K562 (cell line): ENCODE results near the gene LANCL3. TPM values are rescaled to one million over a fixed set of nuclear protein-coding genes. Genes with fewer than 3 reads are reported as not detected.

Experiments
- ATAC-seq: fragments of 200-7000 bp; cut with Tn5 transposase; 3 replicates; pipeline ENCODE4 v1.9.1; 2020; ENCODE audit warnings: moderate library complexity
- BruUV-seq: library from RNA; stranded (reverse); fragments of 400-500 nt; replicated peaks from 2 replicates; lab custom pipeline; 2021; lab: Mats Ljungman, UMichigan
- CTCF ChIA-PET: fragments of 300-600 bp; formaldehyde crosslinking; extraction: SDS; loops from one replicate; lab custom pipeline; 2021; ENCODE audit warnings: low intra/inter-chr PET ratio; lab: Yijun Ruan, JAX
- POLR2A ChIA-PET: fragments of 300-600, 350-650 bp; sonication (Branson Sonifier 250); formaldehyde crosslinking; extraction: SDS; loops from one replicate; lab custom pipeline; 2021; ENCODE audit warnings: antibody characterized with exemption, inconsistent platforms; lab: Yijun Ruan, JAX
- DNase-seq, 4 experiments: peaks; one replicate each; pipeline versions ENCODE4 v3.0.0 to v3.0.0-alpha.2; 2011 to 2018; ENCODE audit warnings: low spot score in 3 of 4, mixed read lengths in 3 of 4; ENCODE audit errors: extremely low read depth in 1 of 4
- FAIRE-seq: peaks from 2 replicates; lab custom pipeline; 2011; peaks lifted over from hg19 to GRCh38; lab: Jason Lieb, UNC
- H2AFZ ChIP-seq: 2 replicates; pipeline ENCODE4 v1.6.0; 2011; ENCODE audit warnings: low read depth, low read length, control low read depth, inconsistent platforms
- H3K27ac ChIP-seq: fragments of 200-600 bp; 3 replicates; pipeline ENCODE4 v1.8.0; 2011; ENCODE audit warnings: low read depth, mild to moderate bottlenecking, control low read depth, inconsistent platforms, low read length, moderate library complexity, mixed read lengths; ENCODE audit errors: extremely low read depth
- H3K27me3 ChIP-seq, 2 experiments: fragments of 300-600 bp in 1 of 2; 2 replicates in 1 of 2; 3 replicates in 1 of 2; pipeline versions ENCODE4 v1.6.0 to v1.8.0; 2011; ENCODE audit warnings: inconsistent platforms in 2 of 2, low read length in 2 of 2, mild to moderate bottlenecking in 1 of 2, mixed read lengths in 1 of 2, moderate library complexity in 1 of 2; ENCODE audit not compliant: control insufficient read depth in 2 of 2, insufficient read depth in 2 of 2
- H3K36me3 ChIP-seq: fragments of 300-600 bp; 3 replicates; pipeline ENCODE4 v1.8.0; 2011; ENCODE audit warnings: mild to moderate bottlenecking, low read length, inconsistent platforms; ENCODE audit not compliant: control insufficient read depth, insufficient read depth
- H3K4me1 ChIP-seq, 2 experiments: fragments of 200-600 bp in 1 of 2; replicated peaks in 1 of 2; 2 replicates in 1 of 2; 3 replicates in 1 of 2; pipeline versions ENCODE4 v1.5.1 to v1.8.0; 2011; ENCODE audit warnings: inconsistent platforms in 2 of 2, low read length in 2 of 2, mild to moderate bottlenecking in 1 of 2, mixed read lengths in 1 of 2, moderate library complexity in 1 of 2; ENCODE audit not compliant: control insufficient read depth in 2 of 2, insufficient read depth in 2 of 2
- H3K4me2 ChIP-seq: 2 replicates; pipeline ENCODE4 v1.6.1; 2011; ENCODE audit warnings: low read length, control low read depth, inconsistent platforms, mixed read lengths; ENCODE audit not compliant: insufficient read depth
- H3K4me3 ChIP-seq: fragments of 200-600 bp; sonication (generic), shearing (Covaris generic); 2 replicates; pipeline ENCODE4 v1.5.1; 2016; ENCODE audit warnings: control low read depth, inconsistent platforms
- H3K79me2 ChIP-seq: fragments of 200-600 bp; 3 replicates; pipeline ENCODE4 v1.8.0; 2011; ENCODE audit warnings: low read length, inconsistent platforms; ENCODE audit not compliant: control insufficient read depth, insufficient read depth
- H3K9ac ChIP-seq, 2 experiments: 2 replicates each; pipeline versions ENCODE4 v1.6.0 to v1.6.1; 2011; ENCODE audit warnings: low read depth in 2 of 2, low read length in 2 of 2, control low read depth in 1 of 2, inconsistent platforms in 1 of 2, mild to moderate bottlenecking in 1 of 2, mixed read lengths in 1 of 2; ENCODE audit not compliant: insufficient read depth in 1 of 2
- H3K9me1 ChIP-seq: one replicate; pipeline ENCODE4 v1.6.0; 2011; ENCODE audit warnings: inconsistent platforms, mild to moderate bottlenecking, low read length, moderate library complexity; ENCODE audit not compliant: control insufficient read depth, insufficient read depth
- H3K9me3 ChIP-seq: replicated peaks from 2 replicates; pipeline ENCODE4 v1.5.1; 2011; ENCODE audit warnings: low read depth, low read length, inconsistent platforms; ENCODE audit not compliant: control insufficient read depth, insufficient read depth
- H4K20me1 ChIP-seq: replicated peaks from 2 replicates; pipeline ENCODE4 v1.6.1; 2011; ENCODE audit warnings: low read length, inconsistent platforms, mixed read lengths; ENCODE audit not compliant: control insufficient read depth, insufficient read depth
- ESRRB ChIP-seq: fragments of 250-450 bp; sonication (Bioruptor Pico); IDR thresholded peaks from 2 replicates; pipeline ENCODE4 v1.5.0; 2020; ENCODE audit warnings: mild to moderate bottlenecking, moderate library complexity, borderline replicate concordance
- GABPB2 ChIP-seq: fragments of 250-450 bp; sonication (Bioruptor Pico); conservative IDR thresholded peaks from 2 replicates; pipeline ENCODE4 v1.5.1; 2021; ENCODE audit warnings: mild to moderate bottlenecking
- GATA2 ChIP-seq: sonication (generic); formaldehyde crosslinking; IDR thresholded peaks from 2 replicates; pipeline ENCODE4 v1.4.0; 2020; ENCODE audit warnings: mild to moderate bottlenecking, missing genetic modification reagents
- HDAC2 ChIP-seq: fragments of 450-650 bp; IDR thresholded peaks from 2 replicates; pipeline ENCODE4 v1.6.1; 2016; ENCODE audit warnings: mild to moderate bottlenecking
- KAT7 ChIP-seq: sonication (generic); formaldehyde crosslinking; IDR thresholded peaks from 2 replicates; pipeline ENCODE4 v1.8.0; 2022; ENCODE audit warnings: missing genetic modification reagents, mild to moderate bottlenecking, borderline replicate concordance
- NCOA4 ChIP-seq: fragments of 450-650 bp; IDR thresholded peaks from 2 replicates; pipeline ENCODE4 v1.6.1; 2018; ENCODE audit warnings: mild to moderate bottlenecking; ENCODE audit not compliant: partially characterized antibody
- NCOR1 ChIP-seq: fragments of 450-650 bp; IDR thresholded peaks from 2 replicates; pipeline ENCODE4 v1.6.1; 2016; ENCODE audit warnings: mild to moderate bottlenecking, moderate library complexity
- OTX1 ChIP-seq: fragments of 450-650 bp; formaldehyde crosslinking; IDR thresholded peaks from 2 replicates; pipeline ENCODE4 v1.4.0; 2022; ENCODE audit warnings: mild to moderate bottlenecking
- RBFOX2 ChIP-seq: fragments of 200-400 bp; formaldehyde crosslinking; IDR thresholded peaks from 2 replicates; pipeline ENCODE4 v1.6.1; 2017; ENCODE audit warnings: low read depth, mild to moderate bottlenecking, low read length, moderate library complexity
- SETDB1 ChIP-seq: IDR thresholded peaks from one replicate; pipeline ENCODE4 v1.6.1; 2012; ENCODE audit warnings: low read length, control low read depth, inconsistent platforms
- SRSF1 ChIP-seq: fragments of 200-400 bp; formaldehyde crosslinking; IDR thresholded peaks from 2 replicates; pipeline ENCODE4 v1.6.1; 2017; ENCODE audit warnings: mild to moderate bottlenecking, low read depth, low read length, moderate library complexity
- TARDBP ChIP-seq: fragments of 450-650 bp; IDR thresholded peaks from 2 replicates; pipeline ENCODE4 v1.6.1; 2016
- ZC3H4 ChIP-seq: sonication (generic); formaldehyde crosslinking; IDR thresholded peaks from 2 replicates; pipeline ENCODE4 v1.9.0; 2021; ENCODE audit warnings: missing genetic modification reagents, borderline replicate concordance
- ZKSCAN8 ChIP-seq: fragments of 200-800 bp; sonication (Bioruptor generic); IDR thresholded peaks from 2 replicates; pipeline ENCODE4 v1.6.1; 2016; ENCODE audit warnings: missing genetic modification characterization, missing compliant biosample characterization
- ZNF197 ChIP-seq: fragments of 200-800 bp; sonication (Bioruptor generic); IDR thresholded peaks from 2 replicates; pipeline ENCODE4 v1.6.1; 2016; ENCODE audit warnings: low read depth, missing genetic modification characterization, missing compliant biosample characterization
- ZNF57 ChIP-seq: fragments of 450-650 bp; formaldehyde crosslinking; IDR thresholded peaks from 2 replicates; pipeline ENCODE4 v1.4.0; 2020; ENCODE audit warnings: mild to moderate bottlenecking, moderate library complexity
- ZNF780A ChIP-seq: fragments of 250-450 bp; sonication (Bioruptor Pico); IDR thresholded peaks from 2 replicates; pipeline ENCODE4 v1.5.0; 2021; ENCODE audit warnings: mild to moderate bottlenecking
- WGBS: fragments of 100-300 bp; shearing (Covaris generic); methylation state at CpG from one replicate; pipeline ENCODE4 v1.1.6; 2016; ENCODE audit warnings: low coverage, mixed read lengths; ENCODE audit not compliant: insufficient coverage; ENCODE audit errors: missing lambda C conversion rate; 5-methylcytosine and 5-hydroxymethylcytosine counted together
- in situ Hi-C: fragments of 300-500 bp; cut with MboI; formaldehyde crosslinking; loops from 4 replicates; pipeline ENCODE4 v1.15.0; 2018; ENCODE audit warnings: inconsistent platforms, mixed read lengths
- intact Hi-C: fragments of 100-400 bp; cut with micrococcal nuclease; formaldehyde crosslinking; loops from 2 replicates; pipeline ENCODE4 v1.14.2; 2022
- polyA plus RNA-seq, 8 experiments: library from polyadenylated mRNA; depleted of rRNA in 4 of 8; stranded (reverse) in 5 of 8; unstranded in 3 of 8; fragments of >200 nt; fragmentation: Nextera tagmentation in 2 of 8; fragmentation: Illumina TruSeq in 1 of 8; extraction: Ambion mirVana in 2 of 8; extraction: Trizol in 1 of 8; gene quantifications; 2 replicates each; pipeline versions ENCODE4 v1.2.1 to v1.2.3, GENCODE V29; 2011 to 2014; ENCODE audit warnings: inconsistent platforms in 1 of 8, missing spikeins in 1 of 8
- total RNA-seq, 7 experiments: library from RNA; depleted of rRNA in 6 of 7; stranded (reverse); fragments of >200 nt in 6 of 7; fragmentation: Illumina TruSeq in 2 of 7; extraction: Trizol in 2 of 7; gene quantifications; 2 replicates each; pipeline versions ENCODE4 v1.2.1 to v1.2.3, GENCODE V29; 2011 to 2021; ENCODE audit warnings: low replicate concordance in 1 of 7
- TF ChIP-seq, protein P1 (sequence below): fragments of 450-650 bp; IDR thresholded peaks from 2 replicates; pipeline ENCODE4 v1.6.1; 2014; ENCODE audit warnings: low read depth, mild to moderate bottlenecking, moderate library complexity, borderline replicate concordance
- TF ChIP-seq, protein P2 (sequence below): sonication (generic); formaldehyde crosslinking; IDR thresholded peaks from 2 replicates; pipeline ENCODE4 v1.8.0; 2023; ENCODE audit warnings: mild to moderate bottlenecking, missing genetic modification reagents

Gene LANCL3
- total and polyA plus RNA-seq, 9 of the 15 experiments (the other 6 are each of a cell fraction or from before 2014, with no cell fraction given): 0.41 to 1.5 (median 0.58) TPM

DNA sequence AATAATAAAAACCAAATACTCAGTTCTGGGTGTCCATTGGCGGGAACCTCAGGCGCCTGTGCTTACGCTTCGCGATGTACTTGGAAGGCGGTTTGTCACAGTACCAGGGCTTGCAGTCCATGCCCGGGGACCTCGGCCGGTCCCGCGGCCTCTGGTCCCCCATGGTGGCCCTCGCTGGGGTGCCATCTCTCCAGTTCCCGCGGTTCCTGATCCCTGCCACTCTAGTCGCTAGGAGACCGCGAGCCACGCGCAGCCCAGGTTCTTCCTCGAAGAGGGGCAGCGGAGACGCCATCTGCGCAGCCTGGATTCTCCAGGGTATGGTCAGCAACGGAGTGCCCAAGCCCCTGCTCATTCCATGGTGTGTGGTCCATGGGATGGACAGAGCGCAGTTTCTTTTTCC, 26.4 kb upstream of the LANCL3 start:
- H3K9me3 ChIP-seq: no peaks in the 10 kb centered on the region
- FAIRE-seq: no peak
- no peaks in the 10 kb centered on the region for H3K79me2 ChIP-seq
- no peaks in the 10 kb centered on the region for H3K4me1 ChIP-seq
- no peak overlapping the region for H2AFZ ChIP-seq
- CTCF ChIA-PET: no interaction called here
- no peak for DNase-seq
- no peak for ATAC-seq
- no peaks in the 10 kb centered on the region for H3K36me3 ChIP-seq
- BruUV-seq: no TSS peak
- H3K4me2 ChIP-seq: no peak overlapping the region
- intact Hi-C loops: no loop called here
- peaks cover 0 to 19% of the 10 kb centered on the region in 2 experiments; a peak in 2 of 5 replicates for H3K27me3 ChIP-seq
- no peak overlapping the region for H3K27ac ChIP-seq
- no peak for TF ChIP-seq NCOA4
- no peak for TF ChIP-seq SRSF1
- TF ChIP-seq ZKSCAN8 (CRISPR knock-in tag): no peak
- no peak for TF ChIP-seq KAT7 (CRISPR knock-in tag)
- no peak for TF ChIP-seq ZC3H4 (CRISPR knock-in tag)
- TF ChIP-seq, protein P1, sequence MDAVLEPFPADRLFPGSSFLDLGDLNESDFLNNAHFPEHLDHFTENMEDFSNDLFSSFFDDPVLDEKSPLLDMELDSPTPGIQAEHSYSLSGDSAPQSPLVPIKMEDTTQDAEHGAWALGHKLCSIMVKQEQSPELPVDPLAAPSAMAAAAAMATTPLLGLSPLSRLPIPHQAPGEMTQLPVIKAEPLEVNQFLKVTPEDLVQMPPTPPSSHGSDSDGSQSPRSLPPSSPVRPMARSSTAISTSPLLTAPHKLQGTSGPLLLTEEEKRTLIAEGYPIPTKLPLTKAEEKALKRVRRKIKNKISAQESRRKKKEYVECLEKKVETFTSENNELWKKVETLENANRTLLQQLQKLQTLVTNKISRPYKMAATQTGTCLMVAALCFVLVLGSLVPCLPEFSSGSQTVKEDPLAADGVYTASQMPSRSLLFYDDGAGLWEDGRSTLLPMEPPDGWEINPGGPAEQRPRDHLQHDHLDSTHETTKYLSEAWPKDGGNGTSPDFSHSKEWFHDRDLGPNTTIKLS: no peak
- no peak for TF ChIP-seq HDAC2
- TF ChIP-seq RBFOX2: no peak
- no peak for TF ChIP-seq ESRRB (CRISPR knock-in tag)
- TF ChIP-seq ZNF780A (CRISPR knock-in tag): no peak
- TF ChIP-seq ZNF197: no peak
- TF ChIP-seq NCOR1: no peak
- TF ChIP-seq, protein P2, sequence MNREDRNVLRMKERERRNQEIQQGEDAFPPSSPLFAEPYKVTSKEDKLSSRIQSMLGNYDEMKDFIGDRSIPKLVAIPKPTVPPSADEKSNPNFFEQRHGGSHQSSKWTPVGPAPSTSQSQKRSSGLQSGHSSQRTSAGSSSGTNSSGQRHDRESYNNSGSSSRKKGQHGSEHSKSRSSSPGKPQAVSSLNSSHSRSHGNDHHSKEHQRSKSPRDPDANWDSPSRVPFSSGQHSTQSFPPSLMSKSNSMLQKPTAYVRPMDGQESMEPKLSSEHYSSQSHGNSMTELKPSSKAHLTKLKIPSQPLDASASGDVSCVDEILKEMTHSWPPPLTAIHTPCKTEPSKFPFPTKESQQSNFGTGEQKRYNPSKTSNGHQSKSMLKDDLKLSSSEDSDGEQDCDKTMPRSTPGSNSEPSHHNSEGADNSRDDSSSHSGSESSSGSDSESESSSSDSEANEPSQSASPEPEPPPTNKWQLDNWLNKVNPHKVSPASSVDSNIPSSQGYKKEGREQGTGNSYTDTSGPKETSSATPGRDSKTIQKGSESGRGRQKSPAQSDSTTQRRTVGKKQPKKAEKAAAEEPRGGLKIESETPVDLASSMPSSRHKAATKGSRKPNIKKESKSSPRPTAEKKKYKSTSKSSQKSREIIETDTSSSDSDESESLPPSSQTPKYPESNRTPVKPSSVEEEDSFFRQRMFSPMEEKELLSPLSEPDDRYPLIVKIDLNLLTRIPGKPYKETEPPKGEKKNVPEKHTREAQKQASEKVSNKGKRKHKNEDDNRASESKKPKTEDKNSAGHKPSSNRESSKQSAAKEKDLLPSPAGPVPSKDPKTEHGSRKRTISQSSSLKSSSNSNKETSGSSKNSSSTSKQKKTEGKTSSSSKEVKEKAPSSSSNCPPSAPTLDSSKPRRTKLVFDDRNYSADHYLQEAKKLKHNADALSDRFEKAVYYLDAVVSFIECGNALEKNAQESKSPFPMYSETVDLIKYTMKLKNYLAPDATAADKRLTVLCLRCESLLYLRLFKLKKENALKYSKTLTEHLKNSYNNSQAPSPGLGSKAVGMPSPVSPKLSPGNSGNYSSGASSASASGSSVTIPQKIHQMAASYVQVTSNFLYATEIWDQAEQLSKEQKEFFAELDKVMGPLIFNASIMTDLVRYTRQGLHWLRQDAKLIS (CRISPR knock-in tag): no peak
- TF ChIP-seq GABPB2 (CRISPR knock-in tag): no peak
- TF ChIP-seq TARDBP: no peak
- no peak for TF ChIP-seq GATA2 (CRISPR knock-in tag)
- TF ChIP-seq ZNF57 (CRISPR knock-in tag): no peak
- TF ChIP-seq OTX1 (CRISPR knock-in tag): no peak
- TF ChIP-seq SETDB1: no peak
- TF ChIP-seq, all 486 proteins: peak for 0
- WGBS: 21% methylated on average over 11 of the region's 25 CpGs
- POLR2A ChIA-PET: no interaction called here
- no peaks in the 10 kb centered on the region for H3K9me1 ChIP-seq
- in situ Hi-C loops: no loop called here
- H4K20me1 ChIP-seq: no peaks in the 10 kb centered on the region
- no peak overlapping the region for H3K4me3 ChIP-seq
- no peak overlapping the region for H3K9ac ChIP-seq
